C4-2B (cell line): ENCODE data around the gene CLEC2A.

Source experiments
- H3K27ac ChIP-seq: fragments of 450-650 bp; 2 replicates; pipeline ENCODE4 v1.5.1; 2017
- CTCF ChIP-seq: fragments of 450-650 bp; conservative IDR thresholded peaks from 2 replicates; pipeline ENCODE4 v1.5.1; 2017; ENCODE audit warnings: mild to moderate bottlenecking
- ZFX ChIP-seq: fragments of 450-650 bp; IDR thresholded peaks from 2 replicates; pipeline ENCODE4 v1.6.1; 2017

Gene CLEC2A

DNA sequence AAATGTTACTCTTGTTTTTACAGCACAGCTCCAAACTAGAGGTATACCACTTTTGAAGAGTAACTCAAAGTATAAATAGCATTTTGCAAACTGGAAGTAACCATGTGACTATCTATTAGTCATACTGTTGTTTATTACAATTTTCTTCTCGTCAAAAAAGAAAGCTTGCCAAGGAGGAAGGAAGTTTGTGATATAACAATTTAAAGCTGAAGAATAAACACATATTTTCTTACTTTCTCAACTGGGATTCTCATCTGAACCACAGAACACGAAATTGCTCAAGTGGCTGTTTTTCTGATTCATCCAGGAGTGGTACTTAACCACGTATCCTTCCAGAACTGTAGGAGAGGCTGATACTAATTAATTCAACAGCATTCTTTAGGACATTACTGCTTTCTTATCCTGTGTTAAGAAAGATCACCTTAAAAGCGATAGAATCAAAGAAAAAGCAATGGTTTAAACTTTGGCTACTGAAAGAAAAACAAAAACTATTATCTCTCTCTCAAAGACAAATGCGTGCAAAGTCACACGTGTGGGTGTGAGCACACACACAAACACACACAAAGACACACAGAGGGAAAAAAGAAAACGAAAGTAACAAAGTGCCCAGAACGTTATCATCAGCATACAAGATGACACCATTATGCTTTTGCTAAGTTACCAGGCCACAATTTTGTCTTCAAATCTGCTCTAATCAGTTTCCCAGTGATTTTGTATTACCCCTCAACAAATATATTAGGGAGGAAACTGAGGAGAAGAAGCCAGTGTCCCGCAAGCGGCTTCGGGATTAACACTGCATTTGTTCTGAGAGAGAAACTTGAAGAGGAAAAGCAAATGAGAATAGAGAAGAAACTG is 62.6 kb downstream of the CLEC2A start, which contains the start of gene CLEC2B:
Gene CLEC2B, minus strand, starts transcription at position 48 of the 855 bp plus-strand sequence.
- no peak within 1 kb of the TSS for H3K27ac ChIP-seq
- TF ChIP-seq ZFX: no peak
- no peak for TF ChIP-seq CTCF

DNA sequence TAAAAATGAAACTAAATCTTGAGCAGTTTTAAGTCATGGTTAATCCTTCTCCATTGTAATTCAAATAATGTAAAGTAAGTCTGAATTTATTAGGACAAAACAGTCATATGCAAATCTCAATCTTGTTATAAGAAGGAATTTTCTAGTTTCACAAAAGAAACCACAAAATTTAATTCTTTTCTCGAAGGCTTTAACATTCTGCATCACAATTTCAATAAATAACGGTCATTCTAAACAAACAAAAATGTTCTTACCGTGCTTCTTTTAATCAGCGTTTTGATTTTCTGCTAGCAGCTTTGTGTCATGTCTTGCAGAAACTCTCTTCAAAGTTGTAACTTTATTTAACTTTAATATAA is 63.2 kb downstream of the CLEC2A start:
- TF ChIP-seq CTCF (no peak), ZFX (no peak)
- no peak overlapping the region for H3K27ac ChIP-seq

GRCh38 chr12:9868311-9868801 is 63.8 kb downstream of the CLEC2A start:
- TF ChIP-seq CTCF (no peak), ZFX (no peak)
- no peak overlapping the region for H3K27ac ChIP-seq

- no peak overlapping the region for H3K27ac ChIP-seq
- TF ChIP-seq ZFX (no peak), CTCF (no peak)
Measured at GRCh38 chr12:9867531-9867930, 64.6 kb downstream of the CLEC2A start.

DNA sequence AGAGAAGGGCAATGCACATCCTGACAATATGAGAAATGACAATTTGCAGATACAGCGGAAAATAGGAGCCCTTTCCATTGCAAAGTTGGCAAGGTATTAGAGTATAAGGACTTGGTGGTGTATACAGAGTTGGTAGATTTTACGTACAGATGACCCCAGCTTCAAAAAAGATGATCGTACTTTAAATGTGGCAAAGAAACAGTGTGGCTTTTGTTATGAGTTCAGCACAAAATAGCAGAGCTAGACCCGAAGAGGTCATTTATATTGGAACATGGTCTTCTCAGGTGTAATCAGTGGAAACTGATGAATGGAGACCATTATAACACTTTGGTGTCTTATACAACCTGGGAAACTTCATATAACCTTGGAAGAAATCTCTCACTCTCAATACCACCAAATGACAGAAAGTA is 65.3 kb downstream of the CLEC2A start:
- TF ChIP-seq ZFX (no peak), CTCF (no peak)
- no peak overlapping the region for H3K27ac ChIP-seq

GRCh38 chr12:9864913-9865675 is 67.1 kb downstream of the CLEC2A start:
- H3K27ac ChIP-seq: no peak overlapping the region
- TF ChIP-seq ZFX: no peak
- no peak for TF ChIP-seq CTCF
